ENCODE measurements around the gene RPL15.

DNA sequence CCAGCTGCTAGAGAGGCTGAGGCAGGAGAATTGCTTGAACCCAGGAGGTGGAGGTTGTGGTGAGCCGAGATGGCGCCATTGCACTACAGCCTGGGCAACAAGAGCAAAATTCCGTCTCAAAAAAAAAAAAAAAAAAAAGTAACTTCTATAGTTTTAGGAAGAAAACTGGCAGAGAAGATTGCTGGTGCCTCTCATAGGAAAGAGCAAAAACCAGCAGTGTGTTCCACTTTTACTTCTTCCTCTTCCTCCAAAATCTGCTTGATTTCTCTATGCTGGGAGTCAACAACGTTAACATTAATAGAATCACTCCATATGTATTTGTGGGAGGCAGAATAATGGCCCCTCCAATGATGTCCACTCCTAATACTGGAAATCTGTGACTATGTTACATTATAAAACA lies 15.6 kb downstream of the RPL15 start:
- TF ChIP-seq CTCF (IDR thresholded peaks at IDR 0.05; ENCODE audit: insufficient read depth, low read length) (no peak), POLR2AphosphoS5 (IDR thresholded peaks at IDR 0.05; ENCODE audit: low read depth) (no peak), GABPA (IDR thresholded peaks at IDR 0.05; ENCODE audit: low read depth) (no peak), SPI1 (IDR thresholded peaks at IDR 0.05; ENCODE audit: borderline replicate concordance, low read depth) (no peak)
- TF ChIP-seq, protein P1, sequence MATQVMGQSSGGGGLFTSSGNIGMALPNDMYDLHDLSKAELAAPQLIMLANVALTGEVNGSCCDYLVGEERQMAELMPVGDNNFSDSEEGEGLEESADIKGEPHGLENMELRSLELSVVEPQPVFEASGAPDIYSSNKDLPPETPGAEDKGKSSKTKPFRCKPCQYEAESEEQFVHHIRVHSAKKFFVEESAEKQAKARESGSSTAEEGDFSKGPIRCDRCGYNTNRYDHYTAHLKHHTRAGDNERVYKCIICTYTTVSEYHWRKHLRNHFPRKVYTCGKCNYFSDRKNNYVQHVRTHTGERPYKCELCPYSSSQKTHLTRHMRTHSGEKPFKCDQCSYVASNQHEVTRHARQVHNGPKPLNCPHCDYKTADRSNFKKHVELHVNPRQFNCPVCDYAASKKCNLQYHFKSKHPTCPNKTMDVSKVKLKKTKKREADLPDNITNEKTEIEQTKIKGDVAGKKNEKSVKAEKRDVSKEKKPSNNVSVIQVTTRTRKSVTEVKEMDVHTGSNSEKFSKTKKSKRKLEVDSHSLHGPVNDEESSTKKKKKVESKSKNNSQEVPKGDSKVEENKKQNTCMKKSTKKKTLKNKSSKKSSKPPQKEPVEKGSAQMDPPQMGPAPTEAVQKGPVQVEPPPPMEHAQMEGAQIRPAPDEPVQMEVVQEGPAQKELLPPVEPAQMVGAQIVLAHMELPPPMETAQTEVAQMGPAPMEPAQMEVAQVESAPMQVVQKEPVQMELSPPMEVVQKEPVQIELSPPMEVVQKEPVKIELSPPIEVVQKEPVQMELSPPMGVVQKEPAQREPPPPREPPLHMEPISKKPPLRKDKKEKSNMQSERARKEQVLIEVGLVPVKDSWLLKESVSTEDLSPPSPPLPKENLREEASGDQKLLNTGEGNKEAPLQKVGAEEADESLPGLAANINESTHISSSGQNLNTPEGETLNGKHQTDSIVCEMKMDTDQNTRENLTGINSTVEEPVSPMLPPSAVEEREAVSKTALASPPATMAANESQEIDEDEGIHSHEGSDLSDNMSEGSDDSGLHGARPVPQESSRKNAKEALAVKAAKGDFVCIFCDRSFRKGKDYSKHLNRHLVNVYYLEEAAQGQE (IDR thresholded peaks at IDR 0.05; ENCODE audit: insufficient replicate concordance, low read depth): no peak

All from HL-60 (cell line).